HCT116 (cell line): ENCODE results near the gene FGGY. TPM values are rescaled to one million over a fixed set of nuclear protein-coding genes. Genes with fewer than 3 reads are reported as not detected.
A peak's percentile ranks its signal among the peaks of the same experiment; 100 is the strongest.

ENCODE experiments used
- ATAC-seq: fragments of 200-7000 bp; cut with Tn5 transposase; 2 replicates; pipeline ENCODE4 v1.9.1; 2020; ENCODE audit warnings: mild to moderate bottlenecking, moderate library complexity
- BruUV-seq: library from RNA; stranded (reverse); fragments of 400-500 nt; replicated peaks from 2 replicates; lab custom pipeline; 2021; lab: Mats Ljungman, UMichigan
- CTCF ChIA-PET: fragments of 300-600 bp; sonication (Branson Sonifier 250); formaldehyde crosslinking; loops from one replicate; lab custom pipeline; 2021; ENCODE audit warnings: antibody characterized with exemption; lab: Charles Lee
- POLR2A ChIA-PET: fragments of 300-600, 350-600 bp; sonication (Branson Sonifier 250); formaldehyde crosslinking; loops from one replicate; lab custom pipeline; 2021; ENCODE audit warnings: antibody characterized with exemption; lab: Charles Lee
- RAD21 ChIA-PET, 2 experiments: fragments of 300-600 bp; sonication (Branson Sonifier 250); formaldehyde crosslinking; loops; one replicate each; lab custom pipeline; 2023; ENCODE audit warnings: low total read pairs in 2 of 2; ENCODE audit not compliant: uncharacterized antibody in 2 of 2, unreplicated experiment in 2 of 2, low non-redundant PET in 1 of 2; lab: Charles Lee
- DNase-seq: peaks from one replicate; pipeline ENCODE4 v3.0.0-alpha.2; 2010; ENCODE audit warnings: low read depth, low spot score
- H2AFZ ChIP-seq: fragments of 200-600 bp; shearing (Covaris generic), sonication (generic); 2 replicates; pipeline ENCODE4 v1.6.1; 2017; ENCODE audit warnings: low read depth, mixed run types, mixed read lengths, antibody characterized with exemption, low read length; ENCODE audit not compliant: poor library complexity, severe bottlenecking
- H3K27ac ChIP-seq: 2 replicates; pipeline ENCODE4 v1.5.1; 2012; ENCODE audit warnings: low read depth, low read length
- H3K27me3 ChIP-seq: fragments of 200-600 bp; sonication (generic); 2 replicates; pipeline ENCODE4 v1.6.1; 2016; ENCODE audit warnings: mixed run types, low read length, mixed read lengths; ENCODE audit not compliant: insufficient read depth
- H3K36me3 ChIP-seq, 2 experiments: fragments of 200-500 bp in 1 of 2; fragments of 200-600 bp in 1 of 2; sonication (Bioruptor generic) in 1 of 2; sonication (generic) in 1 of 2; 2 replicates each; pipeline versions ENCODE4 v1.5.1 to v1.6.1; 2014 to 2016; ENCODE audit warnings: low read length in 2 of 2, inconsistent platforms in 1 of 2, mixed read lengths in 1 of 2, mixed run types in 1 of 2; ENCODE audit not compliant: insufficient read depth in 2 of 2, control insufficient read depth in 1 of 2
- H3K4me1 ChIP-seq, 2 experiments: fragments of 200-600 bp in 1 of 2; sonication (generic) in 1 of 2; 2 replicates each; pipeline versions ENCODE4 v1.5.1 to v1.6.1; 2012 to 2017; ENCODE audit warnings: low read length in 2 of 2, inconsistent platforms in 1 of 2, mild to moderate bottlenecking in 1 of 2, mixed read lengths in 1 of 2, mixed run types in 1 of 2, moderate library complexity in 1 of 2; ENCODE audit not compliant: insufficient read depth in 2 of 2, control insufficient read depth in 1 of 2
- H3K4me2 ChIP-seq: fragments of 200-600 bp; sonication (generic); 2 replicates; pipeline ENCODE4 v1.6.1; 2017; ENCODE audit warnings: mixed run types, low read length, mixed read lengths
- H3K4me3 ChIP-seq, 2 experiments: fragments of 200-600 bp in 1 of 2; sonication (generic) in 1 of 2; replicated peaks in 1 of 2; 2 replicates each; pipeline ENCODE4 v1.5.1; 2011 to 2016; ENCODE audit warnings: low read length in 2 of 2, control low read depth in 1 of 2, low read depth in 1 of 2, mild to moderate bottlenecking in 1 of 2, mixed read lengths in 1 of 2, mixed run types in 1 of 2
- H3K79me2 ChIP-seq: fragments of 200-600 bp; sonication (generic); 2 replicates; pipeline ENCODE4 v1.6.1; 2017; ENCODE audit warnings: mild to moderate bottlenecking, mixed run types, low read length, moderate library complexity, mixed read lengths; ENCODE audit not compliant: insufficient read depth
- H3K9ac ChIP-seq: fragments of 200-600 bp; sonication (generic); 2 replicates; pipeline ENCODE4 v1.6.1; 2016; ENCODE audit warnings: low read length, mixed read lengths
- H3K9me2 ChIP-seq: fragments of 200-600 bp; sonication (generic), shearing (Covaris generic); 2 replicates; pipeline ENCODE4 v1.6.1; 2017; ENCODE audit warnings: mixed run types, mild to moderate bottlenecking, moderate library complexity; ENCODE audit not compliant: insufficient read depth
- H3K9me3 ChIP-seq, 2 experiments: fragments of 200-500 bp in 1 of 2; fragments of 200-600 bp in 1 of 2; sonication (Bioruptor generic) in 1 of 2; sonication (generic) in 1 of 2; 2 replicates each; pipeline ENCODE4 v1.6.1; 2014 to 2017; ENCODE audit warnings: low read length in 2 of 2, mixed read lengths in 2 of 2, inconsistent platforms in 1 of 2, low read depth in 1 of 2, mild to moderate bottlenecking in 1 of 2, mixed run types in 1 of 2, moderate library complexity in 1 of 2; ENCODE audit not compliant: control insufficient read depth in 1 of 2, insufficient read depth in 1 of 2
- H4K20me1 ChIP-seq: fragments of 200-600 bp; sonication (generic), shearing (Covaris generic); 2 replicates; pipeline ENCODE4 v1.6.1; 2017; ENCODE audit warnings: mixed run types, mild to moderate bottlenecking, moderate library complexity; ENCODE audit not compliant: insufficient read depth
- CBX3 ChIP-seq: IDR thresholded peaks from 2 replicates; pipeline ENCODE4 v1.6.1; 2012; ENCODE audit warnings: low read depth
- EZH2 ChIP-seq: fragments of 200-600 bp; sonication (generic); IDR thresholded peaks from 2 replicates; pipeline ENCODE4 v1.6.1; 2017; ENCODE audit warnings: antibody characterized with exemption, mixed run types
- JUND ChIP-seq: IDR thresholded peaks from 2 replicates; pipeline ENCODE4 v1.6.1; 2012
- POLR2AphosphoS5 ChIP-seq: IDR thresholded peaks from 2 replicates; pipeline ENCODE4 v1.6.1; 2011; ENCODE audit warnings: mild to moderate bottlenecking, low read depth, low read length, moderate library complexity
- RAD21 ChIP-seq: IDR thresholded peaks from 2 replicates; pipeline ENCODE4 v1.6.1; 2012; ENCODE audit warnings: low read depth, mild to moderate bottlenecking
- YY1 ChIP-seq: IDR thresholded peaks from 2 replicates; pipeline ENCODE4 v1.6.1; 2011; ENCODE audit warnings: low read length, low read depth, moderate library complexity, mild to moderate bottlenecking; ENCODE audit not compliant: insufficient replicate concordance; ENCODE audit errors: extremely low read depth
- ZFX ChIP-seq: fragments of 450-650 bp; IDR thresholded peaks from 2 replicates; pipeline ENCODE4 v1.6.1; 2017
- intact Hi-C: fragments of 100-400 bp; cut with micrococcal nuclease; formaldehyde crosslinking; loops from 2 replicates; pipeline ENCODE4 v1.10.0; 2022
- total RNA-seq: library from RNA; stranded (reverse); gene quantifications from one replicate; pipeline ENCODE4 v1.2.1, GENCODE V29; 2021; ENCODE audit not compliant: unreplicated experiment
- TF ChIP-seq, protein P1 (sequence below): IDR thresholded peaks from 2 replicates; pipeline ENCODE4 v1.6.1; 2012; ENCODE audit warnings: low read depth
- TF ChIP-seq, protein P2 (sequence below), 3 experiments: fragments of 200-600 bp in 1 of 3; sonication (generic) in 1 of 3; IDR thresholded peaks in 2 of 3; conservative IDR thresholded peaks in 1 of 3; 2 replicates each; pipeline ENCODE4 v1.5.1; 2012 to 2017; ENCODE audit warnings: low read depth in 2 of 3, low read length in 2 of 3, antibody characterized with exemption in 1 of 3, borderline replicate concordance in 1 of 3, control low read depth in 1 of 3, mild to moderate bottlenecking in 1 of 3, mixed read lengths in 1 of 3, mixed run types in 1 of 3, moderate library complexity in 1 of 3; ENCODE audit not compliant: insufficient read depth in 1 of 3

FGGY gene
- total RNA-seq, 1 experiment from 2014 or later, result 10.6 TPM

DNA sequence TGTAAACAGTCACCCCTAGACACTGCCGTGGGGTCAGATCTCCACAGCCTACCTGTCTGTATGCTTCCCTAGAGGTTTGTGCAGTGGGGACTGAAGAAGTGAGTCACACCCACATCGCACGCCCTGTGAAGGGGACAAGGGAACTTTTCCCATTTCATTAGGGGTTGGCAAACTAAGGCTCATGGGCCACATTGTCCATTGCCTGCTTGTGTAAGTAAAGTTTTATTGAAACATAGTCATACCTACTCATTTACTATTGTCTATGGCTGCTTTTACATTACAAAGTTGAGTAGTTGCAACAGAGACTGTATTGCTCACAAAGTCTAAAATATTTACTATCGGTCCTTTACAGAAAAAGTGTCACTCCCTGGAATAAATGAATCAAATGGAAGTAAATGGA lies 2.5 kb upstream of the FGGY start:
- Histone ChIP-seq H3K4me3 (no peak overlapping the region), H3K9me2 (no peaks in the 10 kb centered on the region; the same call in 1 of the 2 replicates), H3K27me3 (no peaks in the 10 kb centered on the region), H3K27ac (no peak overlapping the region), H3K36me3 (no peaks in the 10 kb centered on the region), H3K4me2 (no peak overlapping the region), H3K79me2 (no peaks in the 10 kb centered on the region), H3K4me1 (peaks cover 24 to 48% of the 10 kb centered on the region in 2 experiments), H4K20me1 (no peaks in the 10 kb centered on the region), H3K9ac (no peak overlapping the region), H2AFZ (no peak overlapping the region), H3K9me3 (no peaks in the 10 kb centered on the region)
- intact Hi-C loops, result loop anchor here (10.0 kb wide), 5 partner anchors 140 to 480 kb away; no protein-coding TSS in a partner anchor
- RAD21 ChIA-PET, result no interaction called here
- BruUV-seq, result no TSS peak
- POLR2A ChIA-PET, result no interaction called here
- ATAC-seq, result no peak
- TF ChIP-seq, protein P1, sequence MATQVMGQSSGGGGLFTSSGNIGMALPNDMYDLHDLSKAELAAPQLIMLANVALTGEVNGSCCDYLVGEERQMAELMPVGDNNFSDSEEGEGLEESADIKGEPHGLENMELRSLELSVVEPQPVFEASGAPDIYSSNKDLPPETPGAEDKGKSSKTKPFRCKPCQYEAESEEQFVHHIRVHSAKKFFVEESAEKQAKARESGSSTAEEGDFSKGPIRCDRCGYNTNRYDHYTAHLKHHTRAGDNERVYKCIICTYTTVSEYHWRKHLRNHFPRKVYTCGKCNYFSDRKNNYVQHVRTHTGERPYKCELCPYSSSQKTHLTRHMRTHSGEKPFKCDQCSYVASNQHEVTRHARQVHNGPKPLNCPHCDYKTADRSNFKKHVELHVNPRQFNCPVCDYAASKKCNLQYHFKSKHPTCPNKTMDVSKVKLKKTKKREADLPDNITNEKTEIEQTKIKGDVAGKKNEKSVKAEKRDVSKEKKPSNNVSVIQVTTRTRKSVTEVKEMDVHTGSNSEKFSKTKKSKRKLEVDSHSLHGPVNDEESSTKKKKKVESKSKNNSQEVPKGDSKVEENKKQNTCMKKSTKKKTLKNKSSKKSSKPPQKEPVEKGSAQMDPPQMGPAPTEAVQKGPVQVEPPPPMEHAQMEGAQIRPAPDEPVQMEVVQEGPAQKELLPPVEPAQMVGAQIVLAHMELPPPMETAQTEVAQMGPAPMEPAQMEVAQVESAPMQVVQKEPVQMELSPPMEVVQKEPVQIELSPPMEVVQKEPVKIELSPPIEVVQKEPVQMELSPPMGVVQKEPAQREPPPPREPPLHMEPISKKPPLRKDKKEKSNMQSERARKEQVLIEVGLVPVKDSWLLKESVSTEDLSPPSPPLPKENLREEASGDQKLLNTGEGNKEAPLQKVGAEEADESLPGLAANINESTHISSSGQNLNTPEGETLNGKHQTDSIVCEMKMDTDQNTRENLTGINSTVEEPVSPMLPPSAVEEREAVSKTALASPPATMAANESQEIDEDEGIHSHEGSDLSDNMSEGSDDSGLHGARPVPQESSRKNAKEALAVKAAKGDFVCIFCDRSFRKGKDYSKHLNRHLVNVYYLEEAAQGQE, result no peak
- no peak for TF ChIP-seq JUND
- no peak for TF ChIP-seq CBX3
- CTCF ChIA-PET, result no interaction called here
- no peak for DNase-seq

DNA sequence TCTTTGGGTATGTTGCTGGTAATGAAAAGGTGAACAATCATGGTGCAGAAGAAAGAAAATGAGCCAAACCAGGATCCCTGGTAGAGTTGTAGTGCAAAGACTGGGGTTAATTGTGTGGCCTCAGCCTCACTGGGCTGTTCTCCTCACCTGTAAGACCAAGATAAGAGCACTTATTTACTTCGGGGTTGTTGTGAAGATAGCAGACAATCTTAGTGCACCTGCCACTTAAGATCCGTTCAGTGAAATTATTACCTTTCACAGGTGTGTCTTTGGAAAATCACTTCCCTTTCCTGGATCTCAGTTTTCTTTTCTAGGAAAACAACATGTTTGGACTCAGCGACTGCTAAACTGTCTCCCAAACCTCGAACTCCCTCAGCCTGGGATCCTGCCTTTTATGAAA lies 1.3 kb upstream of the FGGY start:
- Histone ChIP-seq H3K4me1 (peaks cover 23 to 48% of the 10 kb centered on the region in 2 experiments), H3K79me2 (no peaks in the 10 kb centered on the region), H4K20me1 (no peaks in the 10 kb centered on the region), H3K27ac (peak overlapping the region; percentile 85), H3K9me2 (no peaks in the 10 kb centered on the region; the same call in 1 of the 2 replicates), H3K4me3 (peak overlapping the region; percentile 55 to 71), H3K36me3 (no peaks in the 10 kb centered on the region), H3K4me2 (peak overlapping the region; percentile 74), H2AFZ (peak overlapping the region; percentile 39), H3K9ac (peak overlapping the region; percentile 74), H3K27me3 (no peaks in the 10 kb centered on the region), H3K9me3 (no peaks in the 10 kb centered on the region)
- RAD21 ChIA-PET, result no interaction called here
- POLR2A ChIA-PET, result interaction anchor here (1.4 kb wide), 1 partner anchor 447 kb away, joined by 4 read pairs; no protein-coding TSS in a partner anchor
- no TSS peak for BruUV-seq
- DNase-seq (no peak), ATAC-seq (no peak)
- CTCF ChIA-PET, result interaction anchor here (1.0 kb wide), 1 partner anchor 150 kb away, joined by 3 read pairs; no protein-coding TSS in a partner anchor
- intact Hi-C loops, result loop anchor here (2.0 to 10.0 kb wide), 8 partner anchors 141 to 553 kb away; no protein-coding TSS in a partner anchor
- TF ChIP-seq ZFX (no peak), JUND (no peak), YY1 (no peak), EZH2 (no peak), RAD21 (no peak), POLR2AphosphoS5 (no peak)
- TF ChIP-seq, protein P1, result no peak
- TF ChIP-seq, protein P2, sequence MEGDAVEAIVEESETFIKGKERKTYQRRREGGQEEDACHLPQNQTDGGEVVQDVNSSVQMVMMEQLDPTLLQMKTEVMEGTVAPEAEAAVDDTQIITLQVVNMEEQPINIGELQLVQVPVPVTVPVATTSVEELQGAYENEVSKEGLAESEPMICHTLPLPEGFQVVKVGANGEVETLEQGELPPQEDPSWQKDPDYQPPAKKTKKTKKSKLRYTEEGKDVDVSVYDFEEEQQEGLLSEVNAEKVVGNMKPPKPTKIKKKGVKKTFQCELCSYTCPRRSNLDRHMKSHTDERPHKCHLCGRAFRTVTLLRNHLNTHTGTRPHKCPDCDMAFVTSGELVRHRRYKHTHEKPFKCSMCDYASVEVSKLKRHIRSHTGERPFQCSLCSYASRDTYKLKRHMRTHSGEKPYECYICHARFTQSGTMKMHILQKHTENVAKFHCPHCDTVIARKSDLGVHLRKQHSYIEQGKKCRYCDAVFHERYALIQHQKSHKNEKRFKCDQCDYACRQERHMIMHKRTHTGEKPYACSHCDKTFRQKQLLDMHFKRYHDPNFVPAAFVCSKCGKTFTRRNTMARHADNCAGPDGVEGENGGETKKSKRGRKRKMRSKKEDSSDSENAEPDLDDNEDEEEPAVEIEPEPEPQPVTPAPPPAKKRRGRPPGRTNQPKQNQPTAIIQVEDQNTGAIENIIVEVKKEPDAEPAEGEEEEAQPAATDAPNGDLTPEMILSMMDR (IDR thresholded peaks at IDR 0.05 in 2 of 3, conservative IDR thresholded peaks at IDR 0.05 in 1 of 3; ENCODE audit: borderline replicate concordance in 1 of 3, insufficient read depth in 1 of 3, low read depth in 2 of 3, low read length in 2 of 3), result no peak
